ENCODE data around the gene COL17A1. TPM values are rescaled to one million over a fixed set of nuclear protein-coding genes. Genes with fewer than 3 reads are reported as not detected.

Gene COL17A1
- total RNA-seq, 1 donor from 2014 or later, result not detected

DNA sequence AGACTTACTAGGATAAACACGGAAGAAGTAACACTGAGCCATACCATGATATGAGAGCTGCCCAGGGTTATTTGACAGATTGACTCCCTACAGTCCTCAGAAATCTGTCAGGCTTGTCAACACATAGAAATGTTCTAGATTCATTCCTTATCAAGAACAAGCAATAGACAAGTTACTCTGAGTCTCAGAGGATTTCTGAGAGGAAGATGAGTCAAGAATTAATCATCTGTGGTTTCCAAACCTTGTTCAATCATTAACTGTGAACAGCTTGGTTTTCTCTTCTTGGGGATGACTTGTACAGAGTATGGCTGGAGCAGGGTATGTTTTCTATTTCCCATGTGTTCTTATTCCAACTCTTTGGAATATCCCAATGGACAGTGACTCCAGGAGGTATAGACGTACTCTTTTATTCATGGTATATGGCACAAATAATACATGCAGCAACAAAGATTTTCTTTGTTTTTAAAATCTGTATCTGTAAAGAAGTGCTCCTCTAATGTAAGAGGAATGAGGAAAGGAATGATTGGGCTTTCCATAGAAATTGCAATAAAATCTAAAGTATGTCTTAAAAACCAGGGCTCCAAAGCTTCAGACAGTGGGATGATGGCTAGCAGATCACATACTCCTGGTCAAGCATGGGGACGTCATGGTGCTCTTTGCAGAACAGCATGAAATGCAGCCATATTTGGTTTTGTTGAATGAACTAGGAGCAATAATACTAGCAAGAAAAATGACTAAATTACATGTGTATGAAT, 24.4 kb upstream of the COL17A1 start:
- H3K27ac Mint-ChIP-seq, result peak overlapping the region; percentile 19
- H3K4me1 Mint-ChIP-seq, result peaks cover 14% of the 10 kb centered on the region
- intact Hi-C loops (cut with micrococcal nuclease), result no loop called here
- DNase-seq, result no peak
- H3K4me3 Mint-ChIP-seq, result no peak overlapping the region
- no peaks in the 10 kb centered on the region for H3K36me3 Mint-ChIP-seq (ENCODE audit: low read depth)
- H3K27me3 Mint-ChIP-seq, result peaks cover 2% of the 10 kb centered on the region
- H3K9me3 Mint-ChIP-seq, result no peaks in the 10 kb centered on the region

DNA sequence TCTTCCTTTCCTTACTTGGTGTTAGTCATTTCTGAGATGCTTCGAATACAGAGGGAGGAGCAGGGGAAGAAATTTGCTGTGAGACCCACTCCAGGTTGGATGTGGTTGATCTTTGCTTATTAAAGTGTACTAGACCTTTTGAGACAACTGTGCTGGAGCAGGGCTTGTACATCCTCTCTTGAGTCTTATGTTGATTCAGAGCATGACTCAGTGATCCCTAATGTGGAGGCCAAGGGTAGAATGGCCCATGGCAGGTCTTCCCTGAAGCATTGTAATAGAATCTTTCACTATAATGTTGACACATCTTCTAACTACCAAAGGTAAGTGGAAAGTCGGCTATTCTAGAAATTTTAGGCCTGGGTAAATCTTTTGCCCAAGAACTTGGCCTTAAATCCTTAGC, 19.2 kb upstream of the COL17A1 start:
- no peaks in the 10 kb centered on the region for H3K36me3 Mint-ChIP-seq (ENCODE audit: low read depth)
- H3K27ac Mint-ChIP-seq, result no peak overlapping the region
- intact Hi-C loops (cut with micrococcal nuclease), result no loop called here

DNA sequence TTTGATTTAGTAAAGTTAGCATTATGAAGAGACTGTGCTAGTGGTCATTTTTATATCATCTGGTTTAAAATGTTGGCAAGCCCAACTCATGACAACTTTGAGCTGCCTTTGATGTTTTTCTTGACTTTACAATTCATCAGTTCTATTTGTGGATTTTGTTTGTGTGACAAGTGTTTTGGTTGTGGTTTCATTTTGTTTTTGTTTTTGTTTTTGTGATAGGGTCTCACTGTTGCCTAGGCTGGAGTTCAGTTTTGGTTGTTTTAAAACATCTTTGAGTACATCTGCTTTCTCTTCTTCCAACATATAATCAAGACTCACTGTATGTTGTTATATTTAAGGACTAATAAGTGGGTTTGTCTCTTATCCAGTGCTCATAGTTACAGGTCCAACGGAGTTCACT, 18.7 kb upstream of the COL17A1 start:
- no peak overlapping the region for H3K27ac Mint-ChIP-seq

More for the DNA sequence above, 19.2 kb upstream of the COL17A1 start:
- Mint-ChIP-seq H3K27me3 (peaks cover 11% of the 10 kb centered on the region), H3K9me3 (peaks cover 6% of the 10 kb centered on the region), H3K4me3 (no peak overlapping the region), H3K4me1 (peaks cover 11% of the 10 kb centered on the region)
- DNase-seq, result no peak

DNA sequence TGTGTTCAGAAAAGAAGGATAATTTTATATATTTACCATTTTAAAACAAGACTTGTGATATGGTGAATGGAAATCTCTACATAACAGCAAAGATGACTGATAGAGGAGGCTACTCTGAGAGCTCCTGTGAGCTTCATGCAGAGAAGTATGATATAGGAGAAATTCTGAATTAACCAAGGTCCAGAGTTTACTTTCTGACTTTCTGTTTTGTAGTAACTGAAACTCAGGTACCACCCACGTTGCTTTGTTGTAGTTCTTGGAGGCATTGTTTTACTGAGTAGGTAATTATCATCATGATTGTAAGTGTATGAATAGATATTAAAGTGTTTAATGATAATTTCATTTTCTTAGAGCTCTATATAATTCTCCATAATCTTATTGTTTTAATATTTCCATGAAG, 18.3 kb upstream of the COL17A1 start:
- Mint-ChIP-seq H3K9me3 (peaks cover 6% of the 10 kb centered on the region), H3K27ac (no peak overlapping the region), H3K4me1 (peaks cover 7% of the 10 kb centered on the region), H3K36me3 (ENCODE audit: low read depth) (no peaks in the 10 kb centered on the region), H3K4me3 (no peak overlapping the region), H3K27me3 (peaks cover 13% of the 10 kb centered on the region)
- intact Hi-C loops (cut with micrococcal nuclease), result no loop called here
- DNase-seq, result no peak

More for the DNA sequence above, 18.7 kb upstream of the COL17A1 start:
- no peak for DNase-seq
- H3K9me3 Mint-ChIP-seq, result peaks cover 6% of the 10 kb centered on the region
- no peak overlapping the region for H3K4me3 Mint-ChIP-seq
- intact Hi-C loops (cut with micrococcal nuclease), result no loop called here
- peaks cover 7% of the 10 kb centered on the region for H3K4me1 Mint-ChIP-seq
- no peaks in the 10 kb centered on the region for H3K36me3 Mint-ChIP-seq (ENCODE audit: low read depth)
- H3K27me3 Mint-ChIP-seq, result peaks cover 11% of the 10 kb centered on the region

DNA sequence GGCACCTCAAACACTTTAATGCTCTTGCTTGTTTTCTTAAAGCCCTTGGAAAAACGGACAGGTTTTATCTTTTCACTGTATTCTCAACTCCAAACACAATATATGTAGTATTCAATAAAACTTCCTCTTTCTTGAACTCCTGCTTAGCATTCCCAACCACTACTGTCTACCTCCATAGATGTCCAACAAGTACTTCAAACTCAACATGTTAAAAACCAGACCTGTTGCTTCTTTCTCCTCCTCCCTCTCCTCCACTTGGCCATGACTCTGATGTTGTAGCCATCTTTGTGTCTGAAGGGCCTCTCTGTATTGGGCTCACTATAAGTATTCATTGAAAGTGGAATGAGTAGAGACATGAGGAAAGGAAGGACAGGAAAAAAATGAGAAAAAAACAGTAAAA, 16.2 kb upstream of the COL17A1 start:
- intact Hi-C loops (cut with micrococcal nuclease), result no loop called here
- Mint-ChIP-seq H3K9me3 (peaks cover 6% of the 10 kb centered on the region), H3K27me3 (peaks cover 14% of the 10 kb centered on the region), H3K4me1 (peaks cover 7% of the 10 kb centered on the region), H3K36me3 (ENCODE audit: low read depth) (no peaks in the 10 kb centered on the region), H3K4me3 (no peak overlapping the region), H3K27ac (no peak overlapping the region)
- no peak for DNase-seq

DNA sequence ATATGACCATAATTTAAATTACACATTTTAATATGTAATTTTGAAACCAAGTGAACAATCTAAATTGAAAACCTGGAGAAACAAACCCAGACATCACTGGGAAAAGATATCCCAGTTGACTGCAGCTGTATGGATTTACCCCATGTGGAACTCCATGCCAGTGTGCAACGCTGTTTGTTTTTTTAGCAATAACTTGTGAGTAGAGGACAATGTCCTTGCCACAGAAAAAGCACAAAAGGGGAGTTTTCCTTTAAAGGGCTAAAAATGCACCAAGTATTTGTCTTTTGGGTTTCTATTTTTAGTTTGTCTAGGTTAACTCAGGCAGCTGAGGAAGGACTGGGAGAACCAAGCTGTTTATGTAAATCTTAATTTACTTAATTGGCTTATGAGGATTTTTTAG, 15.1 kb upstream of the COL17A1 start:
- no peak for DNase-seq
- Mint-ChIP-seq H3K27me3 (peaks cover 16% of the 10 kb centered on the region), H3K4me3 (no peak overlapping the region), H3K4me1 (peaks cover 7% of the 10 kb centered on the region), H3K27ac (no peak overlapping the region), H3K9me3 (peaks cover 10% of the 10 kb centered on the region), H3K36me3 (ENCODE audit: low read depth) (no peaks in the 10 kb centered on the region)
- intact Hi-C loops (cut with micrococcal nuclease), result no loop called here

DNA sequence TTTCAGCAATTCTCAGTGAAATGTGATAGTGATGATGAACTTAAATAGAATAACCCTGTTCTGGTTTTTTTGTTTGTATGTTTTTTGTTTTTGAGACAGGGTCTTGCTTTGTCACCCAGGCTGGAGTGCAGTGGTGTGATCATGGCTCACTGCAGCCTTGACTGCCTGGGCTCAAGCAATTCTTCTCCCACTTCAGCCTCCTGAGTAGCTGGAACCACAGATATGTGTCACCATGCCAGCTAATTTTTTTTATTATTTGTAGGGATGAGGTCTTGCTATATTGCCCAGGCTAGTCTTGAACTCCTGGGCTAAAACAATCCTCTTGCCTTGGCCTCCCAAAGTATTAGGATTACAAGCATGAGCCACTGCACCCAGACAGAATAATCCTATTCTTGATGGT, 14.3 kb upstream of the COL17A1 start:
- intact Hi-C loops (cut with micrococcal nuclease), result no loop called here
- Mint-ChIP-seq H3K4me3 (no peak overlapping the region), H3K27me3 (peaks cover 16% of the 10 kb centered on the region), H3K27ac (no peak overlapping the region), H3K9me3 (peaks cover 9% of the 10 kb centered on the region), H3K4me1 (peaks cover 6% of the 10 kb centered on the region), H3K36me3 (ENCODE audit: low read depth) (no peaks in the 10 kb centered on the region)
- no peak for DNase-seq

DNA sequence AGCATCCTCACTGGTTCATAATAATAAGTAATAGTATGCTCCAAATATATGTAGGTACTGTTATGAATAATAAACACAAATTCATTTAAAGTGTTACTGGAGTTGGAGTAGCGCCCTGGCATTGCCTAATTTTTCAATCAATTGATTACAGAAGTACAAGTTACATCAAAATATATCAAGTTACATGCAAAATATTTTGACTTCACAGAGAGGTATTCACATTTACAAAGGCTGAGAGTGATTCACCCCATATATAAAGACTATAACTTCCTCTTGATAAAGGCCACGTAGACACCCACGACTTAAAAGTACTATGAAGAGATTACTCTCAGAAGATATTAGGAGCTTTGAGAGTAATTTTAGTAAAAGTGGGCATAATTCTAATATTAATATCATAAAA, 13.6 kb upstream of the COL17A1 start:
- Mint-ChIP-seq H3K4me1 (no peaks in the 10 kb centered on the region), H3K27ac (no peak overlapping the region), H3K36me3 (ENCODE audit: low read depth) (no peaks in the 10 kb centered on the region), H3K27me3 (peaks cover 16% of the 10 kb centered on the region), H3K9me3 (peaks cover 4% of the 10 kb centered on the region), H3K4me3 (no peak overlapping the region)
- intact Hi-C loops (cut with micrococcal nuclease), result no loop called here
- no peak for DNase-seq

DNA sequence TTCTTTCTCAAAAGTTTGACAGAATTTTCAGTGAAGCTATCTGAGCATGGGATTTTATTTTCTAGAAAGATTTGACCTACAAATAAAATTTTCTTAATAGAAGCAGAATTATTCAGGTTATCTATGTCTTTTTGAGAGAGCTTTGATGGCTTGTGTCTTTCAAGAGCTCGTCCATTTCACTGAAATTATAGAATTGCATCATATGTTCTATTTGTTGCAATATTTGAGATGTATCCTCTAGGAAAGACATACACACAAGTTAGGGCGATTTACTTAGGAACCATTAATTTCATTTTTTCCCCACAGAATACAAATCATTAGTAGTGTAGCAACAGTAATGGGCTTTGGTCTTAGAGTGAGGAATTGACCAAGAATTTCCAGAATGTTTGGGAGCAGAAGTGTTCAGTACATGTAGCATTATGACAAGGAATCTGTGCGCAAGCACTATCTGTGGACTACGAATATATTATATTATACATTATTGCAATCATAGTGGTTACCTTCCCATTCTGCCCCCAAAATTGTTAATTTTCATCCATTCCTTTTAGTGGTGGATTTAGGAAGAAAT, 12.8 kb upstream of the COL17A1 start:
- H3K9me3 Mint-ChIP-seq, result peaks cover 4% of the 10 kb centered on the region
- peaks cover 16% of the 10 kb centered on the region for H3K27me3 Mint-ChIP-seq
- intact Hi-C loops (cut with micrococcal nuclease), result no loop called here
- no peak overlapping the region for H3K27ac Mint-ChIP-seq
- H3K36me3 Mint-ChIP-seq (ENCODE audit: low read depth), result no peaks in the 10 kb centered on the region
- DNase-seq, result no peak
- peaks cover 5% of the 10 kb centered on the region for H3K4me1 Mint-ChIP-seq
- H3K4me3 Mint-ChIP-seq, result no peak overlapping the region

DNA sequence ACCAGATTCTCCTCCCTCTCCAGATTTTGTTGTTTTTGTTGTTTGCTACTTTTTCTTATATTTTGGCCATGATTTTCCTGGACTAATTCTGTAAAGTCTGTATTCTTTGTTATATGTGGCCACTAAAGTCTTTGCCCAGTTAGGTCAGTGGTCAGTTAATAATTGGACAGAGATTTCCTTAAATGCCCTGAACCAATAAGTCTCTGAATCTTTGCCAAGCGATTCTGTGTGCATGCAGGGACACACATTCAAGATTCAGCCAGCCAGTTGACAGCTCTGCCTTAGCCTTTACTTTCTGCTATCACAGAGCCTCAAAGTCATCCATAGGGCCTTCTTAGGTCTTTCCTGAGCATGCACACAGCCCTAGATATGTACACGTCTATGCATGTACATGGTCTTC, 11.0 kb upstream of the COL17A1 start:
- no peak for DNase-seq
- Mint-ChIP-seq H3K4me1 (peaks cover 5% of the 10 kb centered on the region), H3K4me3 (no peak overlapping the region), H3K36me3 (ENCODE audit: low read depth) (no peaks in the 10 kb centered on the region), H3K9me3 (peaks cover 4% of the 10 kb centered on the region), H3K27me3 (peaks cover 12% of the 10 kb centered on the region), H3K27ac (no peak overlapping the region)
- intact Hi-C loops (cut with micrococcal nuclease), result no loop called here

DNA sequence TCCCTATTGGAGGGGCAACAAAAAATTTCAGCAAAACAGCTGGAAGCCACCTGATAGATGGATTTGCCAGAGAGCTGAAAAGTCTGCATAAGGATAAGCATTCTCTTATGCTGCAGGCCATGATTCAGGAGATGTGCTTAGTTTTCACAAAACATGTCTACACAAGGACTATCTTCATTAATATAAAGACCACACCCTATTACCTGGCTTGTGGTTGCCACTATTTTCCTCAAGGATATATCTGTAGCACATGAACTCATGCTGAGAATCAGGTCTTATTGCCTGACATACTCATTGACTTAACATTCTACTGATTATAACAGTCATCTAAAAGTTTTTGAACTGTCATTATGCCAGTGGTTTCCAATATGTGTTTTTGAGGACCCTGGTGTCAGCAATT, 7.1 kb upstream of the COL17A1 start:
- DNase-seq, result no peak
- H3K4me3 Mint-ChIP-seq, result no peak overlapping the region
- H3K4me1 Mint-ChIP-seq, result peaks cover 5% of the 10 kb centered on the region
- intact Hi-C loops (cut with micrococcal nuclease), result no loop called here
- no peaks in the 10 kb centered on the region for H3K36me3 Mint-ChIP-seq (ENCODE audit: low read depth)
- H3K9me3 Mint-ChIP-seq, result peaks cover 4% of the 10 kb centered on the region
- no peak overlapping the region for H3K27ac Mint-ChIP-seq
- H3K27me3 Mint-ChIP-seq, result peaks cover 4% of the 10 kb centered on the region

DNA sequence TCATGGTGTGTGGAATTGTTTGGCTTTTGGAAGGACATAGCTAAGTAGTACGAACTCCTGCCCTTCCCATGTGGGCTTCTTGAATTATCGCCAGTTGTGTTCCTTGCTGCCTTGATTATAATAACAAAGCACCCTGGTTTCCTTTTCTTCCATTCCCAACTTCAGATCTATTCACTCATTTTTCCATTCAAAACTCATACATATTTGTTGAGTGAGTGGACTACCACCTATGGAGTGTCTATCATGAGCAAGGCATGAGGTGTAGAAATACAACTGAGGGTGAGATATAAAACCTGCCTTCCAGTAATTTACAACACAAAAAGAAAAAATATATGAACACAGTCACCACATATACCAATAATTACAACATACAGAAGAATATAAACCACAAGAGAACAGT, 4.9 kb upstream of the COL17A1 start:
- DNase-seq, result no peak
- intact Hi-C loops (cut with micrococcal nuclease), result no loop called here

DNA sequence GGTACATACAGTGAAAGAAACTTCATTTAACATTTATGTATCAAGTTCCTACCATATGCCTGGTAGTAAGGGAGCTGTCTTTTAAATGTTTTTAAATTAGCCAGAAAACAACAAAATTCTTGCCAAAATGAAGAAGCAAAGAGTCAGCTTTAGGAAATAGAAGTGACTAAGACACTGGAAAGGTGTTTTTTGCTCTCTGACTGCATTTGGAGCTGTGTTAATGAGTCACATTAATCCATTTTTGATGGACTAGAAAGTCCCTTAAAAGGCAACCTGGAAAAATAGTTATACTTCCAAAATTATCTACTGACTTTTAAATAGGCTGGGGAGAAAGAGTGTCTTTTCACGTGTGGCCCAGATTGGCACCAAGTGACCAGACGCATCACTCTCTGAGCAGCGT, 3.9 kb upstream of the COL17A1 start:
- H3K9me3 Mint-ChIP-seq, result no peaks in the 10 kb centered on the region
- no peaks in the 10 kb centered on the region for H3K36me3 Mint-ChIP-seq (ENCODE audit: low read depth)
- intact Hi-C loops (cut with micrococcal nuclease), result no loop called here
- no peak for DNase-seq
- no peak overlapping the region for H3K27ac Mint-ChIP-seq
- H3K4me1 Mint-ChIP-seq, result peaks cover 5% of the 10 kb centered on the region
- H3K27me3 Mint-ChIP-seq, result peaks cover 3% of the 10 kb centered on the region
- no peak overlapping the region for H3K4me3 Mint-ChIP-seq

More for the DNA sequence above, 4.9 kb upstream of the COL17A1 start:
- Mint-ChIP-seq H3K9me3 (no peaks in the 10 kb centered on the region), H3K36me3 (ENCODE audit: low read depth) (no peaks in the 10 kb centered on the region), H3K4me1 (peaks cover 5% of the 10 kb centered on the region), H3K27ac (no peak overlapping the region), H3K4me3 (no peak overlapping the region), H3K27me3 (peaks cover 2% of the 10 kb centered on the region)

DNA sequence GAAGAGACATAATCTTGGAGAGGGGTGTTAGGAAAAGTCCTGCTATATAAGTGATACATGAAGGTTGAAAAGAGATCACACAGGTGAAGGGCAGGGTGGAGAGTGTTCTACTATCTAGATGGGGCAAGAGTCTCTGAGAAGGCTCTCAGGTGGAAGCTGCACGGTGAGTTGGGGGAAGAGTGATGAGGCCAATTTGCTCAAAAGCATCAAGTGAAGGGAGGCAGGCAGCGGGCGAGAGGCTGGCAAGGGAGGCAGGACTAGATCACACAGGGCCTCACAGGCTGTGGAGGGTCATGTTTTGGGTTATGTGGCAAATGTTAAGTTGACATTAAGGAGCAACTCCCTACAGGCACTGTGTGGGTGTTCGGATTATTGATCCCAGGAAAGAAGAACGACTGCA, 2.6 kb upstream of the COL17A1 start:
- H3K9me3 Mint-ChIP-seq, result no peaks in the 10 kb centered on the region
- intact Hi-C loops (cut with micrococcal nuclease), result no loop called here
- H3K27ac Mint-ChIP-seq, result no peak overlapping the region
- H3K4me3 Mint-ChIP-seq, result no peak overlapping the region
- no peak for DNase-seq
- H3K4me1 Mint-ChIP-seq, result no peaks in the 10 kb centered on the region
- H3K36me3 Mint-ChIP-seq (ENCODE audit: low read depth), result no peaks in the 10 kb centered on the region
- H3K27me3 Mint-ChIP-seq, result peaks cover 5% of the 10 kb centered on the region
